ENCODE results near the gene LRIT3.

DNA sequence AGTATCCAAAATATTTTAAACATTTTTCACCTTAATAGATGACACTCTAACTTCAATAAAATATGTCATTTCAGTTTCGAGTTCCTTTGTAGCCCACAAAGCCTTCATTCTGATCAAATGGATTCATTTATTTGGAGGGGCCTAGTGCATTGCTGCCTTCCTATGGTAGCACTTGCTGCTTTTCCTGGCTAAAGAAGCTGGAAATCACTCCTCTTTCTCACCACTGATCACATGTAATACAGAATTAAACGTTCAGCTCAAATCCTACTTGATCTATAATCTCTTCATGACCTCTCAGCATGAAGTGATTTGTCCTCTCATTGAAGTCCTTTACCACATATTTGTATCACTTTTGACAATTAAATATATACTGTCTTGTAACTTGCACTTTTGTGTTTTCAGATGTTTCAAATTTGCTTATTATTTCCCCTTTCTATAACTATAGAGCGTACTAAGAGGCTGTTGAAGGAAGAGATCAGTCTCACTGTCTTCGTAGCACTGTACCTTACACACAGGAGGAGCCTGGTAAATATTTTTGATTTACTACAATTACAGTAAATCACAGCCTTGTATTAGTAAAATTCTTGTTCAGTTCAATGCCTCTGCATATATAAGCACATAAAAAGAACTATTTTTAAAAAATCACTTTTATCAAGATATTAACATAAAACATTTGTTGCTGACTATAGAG, 46.7 kb upstream of the LRIT3 start:
- TF ChIP-seq, protein P1, sequence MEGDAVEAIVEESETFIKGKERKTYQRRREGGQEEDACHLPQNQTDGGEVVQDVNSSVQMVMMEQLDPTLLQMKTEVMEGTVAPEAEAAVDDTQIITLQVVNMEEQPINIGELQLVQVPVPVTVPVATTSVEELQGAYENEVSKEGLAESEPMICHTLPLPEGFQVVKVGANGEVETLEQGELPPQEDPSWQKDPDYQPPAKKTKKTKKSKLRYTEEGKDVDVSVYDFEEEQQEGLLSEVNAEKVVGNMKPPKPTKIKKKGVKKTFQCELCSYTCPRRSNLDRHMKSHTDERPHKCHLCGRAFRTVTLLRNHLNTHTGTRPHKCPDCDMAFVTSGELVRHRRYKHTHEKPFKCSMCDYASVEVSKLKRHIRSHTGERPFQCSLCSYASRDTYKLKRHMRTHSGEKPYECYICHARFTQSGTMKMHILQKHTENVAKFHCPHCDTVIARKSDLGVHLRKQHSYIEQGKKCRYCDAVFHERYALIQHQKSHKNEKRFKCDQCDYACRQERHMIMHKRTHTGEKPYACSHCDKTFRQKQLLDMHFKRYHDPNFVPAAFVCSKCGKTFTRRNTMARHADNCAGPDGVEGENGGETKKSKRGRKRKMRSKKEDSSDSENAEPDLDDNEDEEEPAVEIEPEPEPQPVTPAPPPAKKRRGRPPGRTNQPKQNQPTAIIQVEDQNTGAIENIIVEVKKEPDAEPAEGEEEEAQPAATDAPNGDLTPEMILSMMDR (IDR thresholded peaks at IDR 0.05): no peak
- no peak for TF ChIP-seq EZH2 (IDR thresholded peaks at IDR 0.05)
